ACC112 (cell line): ENCODE measurements around the gene KLHL24.
"Not testable (repeated sequence)": the region's sequence is repeated elsewhere in the genome, so short reads cannot be mapped to it uniquely, and the experiment has no call there.

Source experiments
- H2AFZ ChIP-seq: fragments of 200-600 bp; sonication (generic); one replicate; pipeline ENCODE4 v1.6.0; 2017; ENCODE audit warnings: antibody characterized with exemption, low read length; ENCODE audit not compliant: unreplicated experiment
- H3K27ac ChIP-seq: fragments of 200-600 bp; sonication (generic); 2 replicates; pipeline ENCODE4 v1.5.1; 2014; ENCODE audit warnings: low read depth, mild to moderate bottlenecking, antibody characterized with exemption, low read length, moderate library complexity
- H3K27me3 ChIP-seq: fragments of 200-600 bp; sonication (generic); 2 replicates; pipeline ENCODE4 v1.6.1; 2014; ENCODE audit warnings: mild to moderate bottlenecking, antibody characterized with exemption, low read length, moderate library complexity, mixed read lengths; ENCODE audit not compliant: insufficient read depth
- H3K36me3 ChIP-seq: fragments of 200-600 bp; sonication (generic); 2 replicates; pipeline ENCODE4 v1.6.1; 2016; ENCODE audit warnings: mild to moderate bottlenecking, antibody characterized with exemption, low read length, moderate library complexity, mixed read lengths; ENCODE audit not compliant: insufficient read depth
- H3K4me1 ChIP-seq: fragments of 200-600 bp; sonication (generic); one replicate; pipeline ENCODE4 v1.6.1; 2016; ENCODE audit warnings: low read length, mixed read lengths; ENCODE audit not compliant: insufficient read depth, unreplicated experiment, control insufficient read depth
- H3K4me3 ChIP-seq: fragments of 200-600 bp; sonication (generic); 2 replicates; pipeline ENCODE4 v1.5.1; 2014; ENCODE audit warnings: mild to moderate bottlenecking, low read depth, low read length
- H3K79me2 ChIP-seq: fragments of 200-600 bp; sonication (generic); one replicate; pipeline ENCODE4 v1.6.0; 2016; ENCODE audit warnings: low read length; ENCODE audit not compliant: control insufficient read depth, unreplicated experiment, insufficient read depth

The KLHL24 gene

DNA sequence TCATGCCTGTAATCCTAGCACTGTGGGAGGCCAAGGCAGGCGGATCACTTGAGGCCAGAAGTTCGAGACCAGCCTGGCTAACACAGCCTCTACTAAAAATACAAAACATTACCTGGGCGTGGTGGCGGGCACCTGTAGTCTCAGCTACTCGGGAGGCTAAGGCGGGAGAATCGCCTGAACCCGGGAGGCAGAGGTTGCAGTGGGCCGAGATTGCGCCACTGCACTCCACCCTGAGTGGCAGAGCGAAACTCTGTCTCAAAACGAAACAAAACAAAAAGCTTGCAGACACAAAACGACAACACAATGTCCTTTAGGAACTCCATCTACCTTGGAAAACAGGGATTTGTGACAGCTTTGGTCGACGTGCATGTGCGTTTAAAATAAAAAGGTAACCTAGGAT lies 716 bp upstream of the KLHL24 start:
- Histone ChIP-seq H3K4me1 (peaks cover 3% of the 10 kb centered on the region), H3K27me3 (no peaks in the 10 kb centered on the region), H3K4me3 (peak overlapping the region; percentile 93), H2AFZ (peak overlapping the region; percentile 99), H3K27ac (peak overlapping the region; percentile 63; the same call in 1 of the 2 replicates), H3K79me2 (no peaks in the 10 kb centered on the region), H3K36me3 (no peaks in the 10 kb centered on the region)

DNA sequence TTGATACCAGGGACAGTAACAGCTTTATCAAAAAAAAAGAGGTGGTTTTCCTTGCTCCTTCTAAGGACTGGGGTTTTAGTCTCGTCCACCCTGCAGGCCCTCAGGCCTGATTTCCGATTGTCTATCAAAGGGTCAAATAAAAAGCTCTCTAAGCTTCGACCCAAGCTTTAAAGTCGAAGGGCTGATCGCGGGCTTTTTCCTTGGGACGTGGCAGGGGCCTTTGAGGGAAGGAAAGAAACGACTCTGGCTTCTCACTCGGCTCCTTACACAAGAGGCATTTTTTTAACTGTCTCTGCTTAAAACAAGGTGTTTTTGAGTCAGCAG lies 354 bp upstream of the KLHL24 start:
- Histone ChIP-seq H3K79me2 (no peaks in the 10 kb centered on the region), H2AFZ (peak overlapping the region; percentile 99), H3K36me3 (no peaks in the 10 kb centered on the region), H3K4me1 (peaks cover 3% of the 10 kb centered on the region), H3K4me3 (peak overlapping the region; percentile 93), H3K27me3 (no peaks in the 10 kb centered on the region), H3K27ac (peak overlapping the region; percentile 63)

DNA sequence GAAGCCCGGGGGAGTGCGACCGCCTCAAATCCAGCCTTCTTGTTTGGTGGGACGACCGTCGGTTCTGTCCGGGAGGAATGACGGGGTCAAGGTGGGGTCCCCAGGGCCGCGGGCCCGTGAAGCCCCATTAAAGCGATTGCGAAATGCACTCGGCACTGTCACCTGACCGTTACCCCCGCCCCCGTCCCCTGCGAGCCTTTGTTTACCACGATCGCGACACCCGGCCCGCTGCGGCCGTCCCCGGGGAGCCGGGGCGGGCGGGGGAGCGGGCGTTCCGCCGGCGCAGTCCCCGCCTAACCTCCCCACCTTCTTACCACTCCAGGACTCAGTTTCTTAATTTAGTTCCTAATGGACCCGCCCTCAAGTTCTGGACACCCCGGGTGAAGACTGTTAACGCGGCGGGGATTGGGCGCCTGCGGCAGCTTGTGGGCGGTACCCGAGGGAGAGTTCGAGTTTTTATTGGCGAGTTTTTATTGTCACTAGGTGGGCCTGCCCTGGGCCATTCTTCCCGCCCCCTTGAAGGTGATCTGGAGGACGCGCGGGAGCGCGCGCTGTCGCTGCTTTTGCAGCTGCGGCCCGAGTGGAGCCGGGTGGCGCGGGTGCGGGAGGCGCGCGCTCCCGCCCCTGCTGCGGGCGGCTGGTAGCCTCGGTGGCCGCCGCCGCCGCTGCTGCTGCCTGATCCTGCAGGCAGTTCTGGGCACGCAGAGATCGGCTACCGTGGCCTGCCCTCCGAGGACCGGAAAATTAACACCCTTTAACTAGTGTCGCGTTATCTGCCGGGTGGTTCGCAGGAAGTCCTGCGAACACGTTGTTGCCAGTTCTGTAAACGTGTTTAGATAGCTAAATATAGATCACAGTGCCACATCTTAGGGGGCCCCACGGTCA lies 1.0 kb downstream of the KLHL24 start:
- Histone ChIP-seq H3K4me1 (peaks cover 3% of the 10 kb centered on the region), H2AFZ (peak overlapping the region; percentile 99), H3K27ac (peak overlapping the region; percentile 63), H3K36me3 (no peaks in the 10 kb centered on the region), H3K79me2 (no peaks in the 10 kb centered on the region), H3K4me3 (peak overlapping the region; percentile 93), H3K27me3 (no peaks in the 10 kb centered on the region)

DNA sequence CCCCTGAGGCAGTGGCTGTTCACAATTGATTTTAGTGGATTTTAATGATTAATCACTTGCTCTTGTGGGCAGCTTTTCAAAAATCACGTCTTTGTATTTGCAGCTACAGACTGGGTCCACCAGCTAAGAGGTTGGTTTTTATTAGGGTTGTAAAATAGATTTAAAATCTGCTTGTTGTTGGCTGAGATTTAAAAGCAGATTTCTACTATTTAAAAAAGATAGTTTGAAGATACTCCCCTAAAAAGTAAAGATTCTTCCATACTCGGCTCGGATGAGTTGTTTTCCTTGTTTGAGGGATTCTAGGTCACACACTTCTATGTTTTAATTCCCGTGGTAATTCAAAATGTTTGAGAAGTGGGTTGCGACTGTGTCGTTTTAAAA lies 1.7 kb downstream of the KLHL24 start:
- Histone ChIP-seq H2AFZ (peak overlapping the region; percentile 99), H3K79me2 (no peaks in the 10 kb centered on the region), H3K27ac (peak overlapping the region; percentile 39; the same call in 1 of the 2 replicates), H3K36me3 (no peaks in the 10 kb centered on the region), H3K27me3 (no peaks in the 10 kb centered on the region), H3K4me3 (peak overlapping the region; percentile 93), H3K4me1 (peaks cover 3% of the 10 kb centered on the region)

DNA sequence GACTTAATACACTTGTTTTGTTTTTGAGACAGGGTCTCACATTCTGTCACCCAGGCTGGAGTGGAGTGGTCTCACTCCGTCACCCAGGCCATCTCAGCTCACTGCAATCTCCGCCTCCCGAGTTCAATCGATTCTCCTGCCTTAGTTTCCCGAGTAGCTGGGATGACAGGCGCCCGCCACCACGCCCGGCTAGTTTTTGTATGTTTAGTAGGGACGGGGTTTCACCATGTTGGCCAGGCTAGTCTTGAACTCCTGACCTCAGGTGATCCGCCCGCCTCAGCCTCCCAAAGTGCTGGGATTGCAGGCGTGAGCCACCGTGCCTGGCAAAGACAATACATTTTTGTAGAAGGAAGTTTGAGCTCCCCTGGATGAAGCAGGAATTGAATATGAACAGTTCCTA lies 2.2 kb downstream of the KLHL24 start:
- H3K4me1 ChIP-seq, H3K36me3 ChIP-seq, H3K27me3 ChIP-seq, H2AFZ ChIP-seq, H3K79me2 ChIP-seq, H3K27ac ChIP-seq: not testable (repeated sequence)
- peak overlapping the region; percentile 93 for H3K4me3 ChIP-seq

DNA sequence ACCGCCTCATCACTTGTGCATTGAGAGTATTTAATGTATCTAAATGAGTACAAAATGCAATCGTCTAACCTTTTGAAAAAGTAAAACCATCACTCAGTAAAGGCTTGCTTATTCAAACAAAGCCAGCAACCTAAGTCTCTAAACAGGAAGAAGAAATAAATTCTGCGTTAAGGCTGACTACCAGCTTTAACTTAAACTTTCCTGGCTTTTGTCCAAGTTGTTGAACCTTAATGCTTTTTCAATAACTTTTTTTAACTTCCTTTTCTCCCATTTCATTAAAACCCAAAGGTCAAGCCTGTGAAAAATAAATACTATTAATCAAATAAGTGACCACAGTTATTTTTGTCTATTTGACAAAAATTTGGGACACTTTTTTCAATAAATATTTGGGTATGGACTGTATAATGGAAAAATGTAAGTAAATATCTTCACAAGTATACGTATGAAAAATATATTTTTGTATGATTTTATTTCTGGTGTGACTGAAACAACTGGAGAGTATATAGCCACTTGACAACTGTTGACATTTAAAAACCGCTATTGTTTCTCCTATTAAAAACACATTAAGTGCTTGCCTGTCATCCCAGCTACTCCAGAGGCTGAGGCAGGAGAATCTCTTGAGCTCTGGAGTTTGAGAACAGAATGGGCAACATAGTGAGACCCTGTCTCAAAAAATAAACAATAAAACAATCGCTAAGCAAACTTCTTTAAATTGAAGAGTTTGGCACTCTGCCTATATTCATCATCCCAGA lies 2.9 kb downstream of the KLHL24 start:
- H3K27me3 ChIP-seq, result no peaks in the 10 kb centered on the region
- no peaks in the 10 kb centered on the region for H3K79me2 ChIP-seq
- no peaks in the 10 kb centered on the region for H3K36me3 ChIP-seq
- no peak overlapping the region for H3K27ac ChIP-seq
- peaks cover 3% of the 10 kb centered on the region for H3K4me1 ChIP-seq
- no peak overlapping the region for H2AFZ ChIP-seq
- no peak overlapping the region for H3K4me3 ChIP-seq

DNA sequence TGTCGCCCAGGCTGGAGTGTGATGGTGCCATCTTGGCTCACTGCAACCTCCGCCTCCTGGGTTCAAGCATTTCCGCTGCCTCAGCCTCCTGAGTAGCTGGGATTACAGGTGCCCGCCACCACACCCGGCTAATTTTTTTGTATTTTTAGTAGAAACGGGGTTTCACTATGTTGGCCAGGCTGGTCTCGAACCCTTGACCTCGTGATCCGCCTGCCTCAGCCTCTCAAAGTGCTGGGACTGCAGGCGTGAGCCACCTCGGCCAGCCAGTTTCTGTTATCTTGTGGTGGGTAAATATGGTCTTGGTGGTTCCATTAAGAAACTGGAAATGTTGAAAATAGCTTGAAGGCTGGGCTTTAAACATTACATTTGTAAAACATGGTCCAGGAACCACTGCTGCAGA lies 5.2 kb downstream of the KLHL24 start:
- not testable (repeated sequence) for H2AFZ ChIP-seq, H3K79me2 ChIP-seq, H3K27me3 ChIP-seq, H3K36me3 ChIP-seq, H3K4me3 ChIP-seq, H3K4me1 ChIP-seq, H3K27ac ChIP-seq

DNA sequence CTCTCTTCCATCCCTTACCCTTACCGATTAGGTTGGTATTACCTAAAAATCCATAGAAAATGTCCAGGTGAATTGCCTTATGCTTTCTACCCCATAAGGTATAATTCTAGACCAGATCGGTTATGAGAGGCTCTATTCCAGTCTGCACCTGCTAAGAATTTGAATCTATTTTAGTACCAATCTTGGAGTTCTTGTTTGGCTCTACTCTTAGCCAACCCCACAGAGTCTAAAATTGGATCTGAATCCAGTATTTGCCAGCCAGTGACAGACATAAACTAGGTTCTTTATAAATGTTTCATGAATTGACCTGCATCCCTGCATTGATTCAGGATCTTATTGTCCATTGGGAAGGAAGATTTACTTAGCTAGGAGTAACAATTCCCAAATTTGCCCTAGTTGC lies 6.5 kb downstream of the KLHL24 start:
- no peaks in the 10 kb centered on the region for H3K36me3 ChIP-seq
- H3K4me1 ChIP-seq, result no peaks in the 10 kb centered on the region
- H3K27ac ChIP-seq, result no peak overlapping the region
- H3K79me2 ChIP-seq, result no peaks in the 10 kb centered on the region
- H3K4me3 ChIP-seq, result no peak overlapping the region
- no peak overlapping the region for H2AFZ ChIP-seq
- no peaks in the 10 kb centered on the region for H3K27me3 ChIP-seq

DNA sequence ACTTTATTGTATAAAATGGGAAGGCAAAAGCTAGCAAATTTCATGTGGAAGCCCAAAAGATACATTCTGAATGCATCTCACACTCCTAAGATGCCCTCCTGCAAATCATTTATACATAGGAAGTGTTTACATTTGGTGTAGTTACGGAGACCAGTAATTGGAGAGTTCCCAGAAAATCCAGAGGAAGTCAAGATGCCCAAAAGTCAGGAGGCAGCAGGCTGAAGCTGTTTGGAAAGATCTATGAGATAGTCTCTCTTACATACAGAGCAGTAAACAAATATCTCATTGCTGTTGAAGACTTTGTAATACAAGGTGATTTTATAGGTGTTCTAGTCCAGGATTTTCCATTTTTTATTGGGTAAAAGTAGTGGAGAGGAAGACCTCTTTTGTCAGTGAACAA lies 8.8 kb downstream of the KLHL24 start:
- no peaks in the 10 kb centered on the region for H3K36me3 ChIP-seq
- H3K27ac ChIP-seq, result no peak overlapping the region
- H2AFZ ChIP-seq, result no peak overlapping the region
- H3K4me3 ChIP-seq, result no peak overlapping the region
- H3K27me3 ChIP-seq, result no peaks in the 10 kb centered on the region
- H3K79me2 ChIP-seq, result no peaks in the 10 kb centered on the region
- H3K4me1 ChIP-seq, result no peaks in the 10 kb centered on the region

DNA sequence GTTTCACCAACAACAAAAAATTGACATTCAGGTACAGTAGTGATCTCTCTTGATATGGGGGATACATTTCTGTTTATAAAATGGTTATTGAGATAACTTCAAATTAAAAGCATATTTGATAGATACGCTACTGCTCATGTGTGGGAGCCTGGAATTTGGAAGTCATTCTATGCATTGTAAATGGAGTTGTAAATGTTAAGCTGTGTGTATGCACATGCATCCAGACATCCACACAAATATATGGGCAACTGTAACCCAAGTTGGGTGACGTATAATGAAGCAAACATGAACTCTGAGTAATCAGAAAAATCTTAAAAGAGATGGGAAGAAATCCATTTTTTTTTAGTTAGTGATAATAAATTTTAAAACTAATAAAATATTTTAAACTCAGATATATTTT lies 9.8 kb downstream of the KLHL24 start:
- Histone ChIP-seq H3K79me2 (no peaks in the 10 kb centered on the region), H3K27me3 (no peaks in the 10 kb centered on the region), H3K36me3 (no peaks in the 10 kb centered on the region), H2AFZ (no peak overlapping the region), H3K27ac (no peak overlapping the region), H3K4me3 (no peak overlapping the region), H3K4me1 (no peaks in the 10 kb centered on the region)

DNA sequence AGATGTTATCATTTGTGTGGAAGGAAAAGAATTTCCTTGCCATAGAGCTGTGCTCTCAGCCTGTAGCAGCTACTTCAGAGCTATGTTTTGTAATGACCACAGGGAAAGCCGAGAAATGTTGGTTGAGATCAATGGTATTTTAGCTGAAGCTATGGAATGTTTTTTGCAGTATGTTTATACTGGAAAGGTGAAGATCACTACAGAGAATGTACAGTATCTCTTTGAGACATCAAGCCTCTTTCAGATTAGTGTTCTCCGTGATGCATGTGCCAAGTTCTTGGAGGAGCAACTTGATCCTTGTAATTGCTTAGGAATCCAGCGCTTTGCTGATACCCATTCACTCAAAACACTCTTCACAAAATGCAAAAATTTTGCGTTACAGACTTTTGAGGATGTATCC lies 15.1 kb downstream of the KLHL24 start:
- Histone ChIP-seq H3K79me2 (no peaks in the 10 kb centered on the region), H3K4me1 (no peaks in the 10 kb centered on the region), H2AFZ (no peak overlapping the region), H3K27me3 (no peaks in the 10 kb centered on the region), H3K4me3 (no peak overlapping the region), H3K36me3 (peaks cover 25% of the 10 kb centered on the region; the same call in 1 of the 2 replicates), H3K27ac (no peak overlapping the region)
